Body of pancreas (tissue), 4 donors: ENCODE data around the gene BRD3OS.

Experiments used
- POLR2A ChIP-seq, 3 donors: fragments of 450-650 bp; IDR thresholded peaks; one replicate each; pipeline ENCODE4 v1.6.1; 2016; ENCODE audit warnings: antibody characterized with exemption in 3 of 3, mild to moderate bottlenecking in 2 of 3
- TF ChIP-seq, protein P1 (sequence below), 7 experiments: fragments of 450-650 bp in 4 of 7; fragments of 200-600 bp in 3 of 7; sonication (generic) in 3 of 7; IDR thresholded peaks; one replicate each; pipeline ENCODE4 v1.5.1; 2016 to 2019; ENCODE audit warnings: antibody characterized with exemption in 7 of 7

- TF ChIP-seq, protein P1, sequence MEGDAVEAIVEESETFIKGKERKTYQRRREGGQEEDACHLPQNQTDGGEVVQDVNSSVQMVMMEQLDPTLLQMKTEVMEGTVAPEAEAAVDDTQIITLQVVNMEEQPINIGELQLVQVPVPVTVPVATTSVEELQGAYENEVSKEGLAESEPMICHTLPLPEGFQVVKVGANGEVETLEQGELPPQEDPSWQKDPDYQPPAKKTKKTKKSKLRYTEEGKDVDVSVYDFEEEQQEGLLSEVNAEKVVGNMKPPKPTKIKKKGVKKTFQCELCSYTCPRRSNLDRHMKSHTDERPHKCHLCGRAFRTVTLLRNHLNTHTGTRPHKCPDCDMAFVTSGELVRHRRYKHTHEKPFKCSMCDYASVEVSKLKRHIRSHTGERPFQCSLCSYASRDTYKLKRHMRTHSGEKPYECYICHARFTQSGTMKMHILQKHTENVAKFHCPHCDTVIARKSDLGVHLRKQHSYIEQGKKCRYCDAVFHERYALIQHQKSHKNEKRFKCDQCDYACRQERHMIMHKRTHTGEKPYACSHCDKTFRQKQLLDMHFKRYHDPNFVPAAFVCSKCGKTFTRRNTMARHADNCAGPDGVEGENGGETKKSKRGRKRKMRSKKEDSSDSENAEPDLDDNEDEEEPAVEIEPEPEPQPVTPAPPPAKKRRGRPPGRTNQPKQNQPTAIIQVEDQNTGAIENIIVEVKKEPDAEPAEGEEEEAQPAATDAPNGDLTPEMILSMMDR (IDR thresholded peaks at IDR 0.05): no peak
- TF ChIP-seq POLR2A (IDR thresholded peaks at IDR 0.05): no peak
Measured at GRCh38 chr9:134030821-134031470, 5.7 kb downstream of the BRD3OS start.
